GM19328 (cell line): Measurements from ENCODE around the gene SPPL2B.

ENCODE experiments used
- ATAC-seq: cut with Tn5 transposase; IDR thresholded peaks from one replicate; pipeline ENCODE4 v1.9.1; 2021; ENCODE audit warnings: mild to moderate bottlenecking, moderate library complexity; ENCODE audit not compliant: unreplicated experiment

SPPL2B gene

DNA sequence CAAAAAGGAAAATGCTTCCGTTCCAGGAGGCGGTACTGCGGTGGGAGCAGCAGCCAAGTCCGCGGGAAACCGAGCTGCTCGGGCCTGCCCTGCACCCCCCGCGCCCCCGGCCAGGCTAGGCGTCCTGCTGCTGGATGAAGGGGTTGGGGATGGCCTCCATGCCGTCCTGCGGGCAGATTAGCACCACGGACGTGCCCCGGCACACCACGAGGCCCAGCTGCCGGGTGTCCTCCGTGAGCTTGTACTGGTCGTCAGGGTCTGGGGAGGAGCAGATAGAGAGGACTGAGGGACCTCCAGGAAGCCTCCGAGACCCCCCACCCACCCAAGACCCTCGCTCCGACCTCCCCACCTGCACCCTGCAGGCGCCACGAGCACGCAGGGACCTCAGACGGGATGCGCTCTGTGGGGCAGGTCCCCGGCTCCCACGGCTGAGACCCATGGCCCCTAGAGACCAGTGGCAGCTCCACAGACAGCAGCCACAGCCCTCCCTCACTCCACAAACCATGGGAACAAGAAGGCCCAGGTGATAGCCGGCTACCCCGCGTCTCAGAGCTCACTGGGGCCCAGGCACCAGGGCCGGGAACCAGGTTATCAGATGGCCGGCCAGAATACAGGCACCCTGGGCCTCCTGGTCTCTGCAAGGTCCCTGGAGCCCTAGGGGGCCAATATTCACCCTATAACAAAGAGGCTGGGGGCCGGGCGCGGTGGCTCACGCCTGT lies 6.8 kb upstream of the SPPL2B start:
- ATAC-seq: no peak

- ATAC-seq: no peak
Observed at GRCh38 chr19:2323707-2324106, 4.8 kb upstream of the SPPL2B start.

GRCh38 chr19:2324220-2324948 lies 4.1 kb upstream of the SPPL2B start:
- no peak for ATAC-seq

DNA sequence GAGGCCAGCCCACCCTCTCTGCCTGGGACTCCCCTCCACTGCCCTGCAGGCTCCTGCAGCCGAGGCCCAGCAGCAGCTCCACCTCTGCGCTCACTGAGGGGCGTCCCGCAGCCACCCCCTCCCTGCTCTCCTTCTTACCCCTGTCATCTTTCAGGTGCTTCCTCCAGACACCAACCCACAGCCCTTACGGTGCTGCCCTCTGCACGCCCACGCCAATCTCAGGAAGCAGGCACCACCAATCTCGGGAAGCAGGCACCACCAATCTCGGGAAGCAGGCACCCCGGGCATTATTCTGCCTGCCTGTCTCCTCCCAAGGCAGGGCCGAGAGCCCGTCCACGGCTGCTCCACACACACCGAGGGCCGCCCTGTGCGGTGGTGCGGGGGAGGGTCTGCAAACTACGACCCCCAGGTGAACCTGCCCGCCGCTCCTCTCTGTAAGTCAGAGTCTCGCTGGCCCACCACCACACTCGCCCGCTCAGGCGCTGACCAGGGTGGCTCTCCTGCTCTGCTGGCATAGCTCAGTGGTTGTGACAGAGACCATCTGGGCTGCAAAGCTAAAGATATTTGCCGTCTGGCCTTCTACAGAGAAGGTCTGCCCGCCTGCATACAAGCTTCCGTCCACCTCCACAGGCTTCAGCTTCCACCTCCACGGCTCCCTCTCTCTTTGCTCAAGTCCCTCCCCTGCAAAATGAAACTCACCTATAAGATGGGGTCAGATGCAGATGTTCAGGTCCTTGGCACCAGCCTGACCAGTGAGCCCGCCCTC lies 3.0 kb upstream of the SPPL2B start:
- no peak for ATAC-seq

- ATAC-seq: no peak
Observed at GRCh38 chr19:2326699-2327360, 1.7 kb upstream of the SPPL2B start.

DNA sequence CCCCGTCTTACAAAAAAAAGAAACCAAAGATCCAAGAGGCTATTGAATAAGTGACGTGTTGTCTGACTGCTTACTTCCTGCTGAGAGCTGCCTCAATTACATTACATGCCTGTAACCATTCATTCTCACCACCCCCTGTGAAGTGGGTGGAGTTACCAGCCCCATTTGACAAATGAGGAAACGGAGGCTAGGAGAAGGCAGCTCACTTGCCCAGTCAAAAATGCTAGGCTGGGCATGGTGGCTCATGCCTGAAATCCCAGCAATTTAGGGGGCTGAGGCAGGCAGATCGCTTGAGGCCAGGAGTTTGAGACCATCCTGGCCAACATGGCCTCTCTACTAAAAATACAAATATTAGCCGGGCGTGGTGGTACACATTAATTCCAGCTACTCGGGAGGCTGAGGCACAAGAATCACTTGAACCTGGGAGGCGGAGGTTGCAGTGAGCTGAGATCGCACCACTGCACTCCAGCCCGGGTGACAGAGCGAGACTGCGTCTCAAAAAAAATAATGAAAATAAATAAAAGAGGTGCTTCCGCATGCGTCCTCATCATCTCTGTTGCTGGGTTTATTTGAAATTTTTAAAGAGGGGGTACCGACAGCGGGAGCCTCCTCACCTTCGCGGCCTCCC lies 597 bp upstream of the SPPL2B start:
- no peak for ATAC-seq

DNA sequence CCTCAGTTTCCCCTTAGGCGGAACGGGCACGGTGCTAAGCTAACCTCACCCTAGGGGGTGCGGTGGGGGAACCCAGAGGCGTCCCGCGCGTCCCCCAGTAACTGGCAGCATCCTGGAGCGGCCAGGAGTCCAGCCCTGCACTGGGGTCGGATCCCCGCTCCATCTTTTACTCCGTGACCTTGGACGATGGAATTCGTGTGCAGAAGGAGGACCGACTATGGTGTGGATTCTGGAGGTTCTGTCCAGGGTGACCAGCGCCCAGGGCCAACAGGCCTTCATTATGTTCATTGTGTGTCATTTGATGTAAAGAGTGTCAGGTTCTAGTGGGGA lies 630 bp downstream of the SPPL2B start:
- no peak for ATAC-seq

- no peak for ATAC-seq
Observed at GRCh38 chr19:2329501-2329916, 1.0 kb downstream of the SPPL2B start.

GRCh38 chr19:2330255-2330631 lies 1.8 kb downstream of the SPPL2B start:
- no peak for ATAC-seq

GRCh38 chr19:2330632-2331284 lies 2.3 kb downstream of the SPPL2B start:
- no peak for ATAC-seq

GRCh38 chr19:2331601-2332246 lies 3.2 kb downstream of the SPPL2B start:
- no peak for ATAC-seq

DNA sequence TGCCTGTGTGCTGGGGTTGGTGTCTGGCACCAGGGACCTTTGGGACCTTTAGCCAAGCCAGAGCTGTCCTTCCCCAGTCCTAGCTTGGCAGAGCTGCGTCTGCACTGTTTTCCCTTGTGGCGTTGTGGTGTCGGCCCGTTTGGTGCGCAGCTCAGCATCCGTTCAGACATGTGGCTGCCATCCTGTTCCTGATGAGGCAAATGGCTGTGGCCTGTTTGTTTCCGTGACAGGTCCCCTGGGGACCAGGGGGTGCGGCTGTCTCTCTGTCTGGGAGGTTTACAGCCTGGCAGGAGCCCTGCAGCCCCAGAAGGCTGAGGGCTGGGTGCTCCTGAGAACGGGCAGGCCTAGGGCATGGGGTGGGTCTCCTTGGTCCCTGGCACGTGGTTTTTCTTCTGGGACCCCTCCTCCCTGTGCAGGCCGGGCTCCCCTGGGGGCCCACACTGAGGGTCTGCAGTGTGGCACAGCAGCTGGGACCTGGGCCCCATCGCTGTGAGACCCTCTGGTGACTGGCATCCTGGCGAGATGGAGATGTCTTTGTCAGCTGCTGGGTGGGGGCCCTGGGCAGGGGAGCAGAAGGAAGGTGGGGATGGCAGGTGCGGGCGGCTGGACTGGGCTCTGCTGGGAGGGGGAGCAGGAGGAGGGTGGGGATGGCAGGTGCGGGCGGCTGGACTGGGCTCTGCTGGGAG lies 4.0 kb downstream of the SPPL2B start:
- no peak for ATAC-seq

DNA sequence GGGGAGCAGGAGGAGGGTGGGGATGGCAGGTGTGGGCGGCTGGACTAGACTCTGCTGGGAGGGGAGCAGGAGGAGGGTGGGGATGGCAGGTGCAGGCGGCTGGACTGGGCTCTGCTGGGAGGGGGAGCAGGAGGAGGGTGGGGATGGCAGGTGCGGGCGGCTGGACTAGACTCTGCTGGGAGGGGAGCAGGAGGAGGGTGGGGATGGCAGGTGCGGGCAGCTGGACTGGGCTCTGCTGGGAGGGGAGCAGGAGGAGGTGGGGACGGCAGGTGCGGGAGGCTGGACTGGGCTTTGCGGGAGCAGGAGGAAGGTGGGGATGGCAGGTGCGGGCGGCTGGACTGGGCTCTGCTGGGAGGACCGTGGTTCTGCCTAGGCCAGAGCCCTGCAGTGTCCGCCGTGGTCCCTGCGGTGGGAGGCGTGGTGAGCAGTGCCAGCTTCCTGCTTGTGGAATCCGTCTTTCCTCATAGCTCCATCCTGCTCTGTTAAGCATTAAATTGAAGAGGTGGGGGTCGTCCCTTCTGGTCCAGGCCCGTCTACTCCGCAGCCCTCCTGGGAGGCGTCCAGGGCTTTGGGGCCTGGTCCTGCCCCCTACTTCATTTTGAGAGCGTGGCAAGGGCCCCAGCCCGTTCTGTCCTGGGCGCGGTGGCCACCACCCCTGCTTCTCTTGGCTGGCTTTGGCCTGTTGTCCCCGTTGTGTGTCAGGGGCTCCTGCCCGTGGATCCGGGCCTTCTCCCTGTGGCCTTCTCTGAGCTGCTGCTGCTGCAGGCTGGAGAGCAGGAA lies 4.7 kb downstream of the SPPL2B start:
- no peak for ATAC-seq

DNA sequence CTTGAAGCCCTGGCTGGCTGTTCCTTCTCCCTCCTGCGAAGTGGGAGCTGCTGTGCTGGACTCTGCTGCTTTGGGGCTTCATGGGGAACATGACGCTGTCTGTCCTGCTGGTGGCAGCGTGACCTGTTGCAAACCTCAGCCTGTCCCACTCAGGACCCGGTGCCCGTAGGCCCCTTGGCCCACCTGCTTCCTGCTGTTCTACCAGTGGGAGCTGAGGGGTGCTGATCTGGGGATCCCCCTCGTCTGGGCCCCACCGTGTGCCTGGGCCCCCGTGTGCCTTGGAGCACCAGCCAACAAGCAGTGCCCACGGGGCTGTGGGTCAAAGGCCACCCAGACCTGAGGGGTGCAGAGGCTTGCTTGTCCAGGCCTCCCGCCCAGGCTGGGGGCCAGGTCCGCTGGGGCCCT lies 5.3 kb downstream of the SPPL2B start:
- ATAC-seq: no peak

GRCh38 chr19:2334426-2334825 lies 5.9 kb downstream of the SPPL2B start:
- no peak for ATAC-seq

DNA sequence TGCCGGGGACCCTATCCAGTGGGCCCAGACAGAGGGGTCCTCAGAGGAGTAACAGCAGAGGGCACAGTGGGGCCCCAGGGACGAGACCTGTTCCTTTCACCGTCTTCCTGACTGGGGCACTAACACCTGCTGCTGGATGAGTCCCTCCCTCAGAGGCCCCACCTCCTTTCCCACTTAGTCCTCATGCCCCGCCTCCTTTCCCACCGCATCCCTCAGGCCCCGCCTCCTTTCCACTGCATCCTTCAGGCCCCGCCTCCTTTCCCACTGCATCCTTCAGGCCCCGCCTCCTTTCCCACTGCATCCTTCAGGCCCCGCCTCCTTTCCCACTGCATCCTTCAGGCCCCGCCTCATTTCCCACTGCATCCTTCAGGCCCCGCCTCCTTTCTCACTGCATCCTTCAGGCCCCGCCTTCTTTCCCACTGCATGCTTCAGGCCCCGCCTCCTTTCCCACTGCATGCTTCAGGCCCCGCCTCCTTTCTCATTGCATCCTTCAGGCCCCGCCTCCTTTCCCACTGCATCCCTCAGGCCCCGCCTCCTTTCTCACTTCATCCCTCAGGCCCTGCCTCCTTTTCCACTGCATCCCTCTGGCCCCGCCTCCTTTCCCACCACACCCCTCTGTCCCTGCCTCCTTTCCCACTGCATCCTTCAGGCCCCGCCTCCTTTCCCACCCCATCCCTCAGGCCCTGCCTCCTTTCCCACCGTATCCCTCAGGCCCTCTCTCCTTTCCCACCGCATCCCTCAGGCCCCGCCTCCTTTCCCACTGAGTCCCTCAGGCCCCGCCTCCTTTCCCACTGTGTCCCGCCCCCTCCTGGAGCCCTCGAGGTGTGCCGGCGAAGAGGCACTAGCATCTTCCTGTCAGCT lies 6.7 kb downstream of the SPPL2B start:
- ATAC-seq: no peak

GRCh38 chr19:2335848-2336247 lies 7.4 kb downstream of the SPPL2B start:
- ATAC-seq: no peak
